ENCODE results near the gene MARCHF9. TPM values are rescaled to one million over a fixed set of nuclear protein-coding genes. Genes with fewer than 3 reads are reported as not detected.
A peak's percentile ranks its signal among the peaks of the same experiment; 100 is the strongest.
"Not testable (repeated sequence)": the region's sequence is repeated elsewhere in the genome, so short reads cannot be mapped to it uniquely, and the experiment has no call there.

MARCHF9 gene
- total RNA-seq, 1 donor from 2014 or later = 4.7 TPM

GRCh38 chr12:57769594-57769993, 14.7 kb downstream of the MARCHF9 start:
- H3K4me3 ChIP-seq (ENCODE audit: low read depth, low read length) = no peak overlapping the region
- TF ChIP-seq CTCF (conservative IDR thresholded peaks at IDR 0.05; ENCODE audit: low read depth, low read length) = no peak
- no peak for DNase-seq (ENCODE audit: low read depth)

- TF ChIP-seq CTCF (conservative IDR thresholded peaks at IDR 0.05; ENCODE audit: low read depth, low read length) = no peak
- H3K4me3 ChIP-seq (ENCODE audit: low read depth, low read length) = peak overlapping the region; percentile 76
- no peak for DNase-seq (ENCODE audit: low read depth)
Measured at GRCh38 chr12:57770734-57771133, 15.8 kb downstream of the MARCHF9 start.

GRCh38 chr12:57771236-57771872, 16.5 kb downstream of the MARCHF9 start:
- TF ChIP-seq CTCF (conservative IDR thresholded peaks at IDR 0.05; ENCODE audit: low read depth, low read length) = no peak
- peak overlapping the region; percentile 76 for H3K4me3 ChIP-seq (ENCODE audit: low read depth, low read length)
- no peak for DNase-seq (ENCODE audit: low read depth)

- TF ChIP-seq CTCF (conservative IDR thresholded peaks at IDR 0.05; ENCODE audit: low read depth, low read length) = no peak
- no peak for DNase-seq (ENCODE audit: low read depth)
Measured at GRCh38 chr12:57771873-57772428, 17.0 kb downstream of the MARCHF9 start, which contains the start of gene METTL1. METTL1 (minus strand) TSS chr12:57772105; CDS start chr12:57772083, 22 bp downstream.

GRCh38 chr12:57772429-57773322, 17.8 kb downstream of the MARCHF9 start, which contains the start of gene EEF1AKMT3:
EEF1AKMT3 (plus strand) TSS chr12:57772614; CDS start chr12:57772725, 111 bp downstream.
- TF ChIP-seq CTCF (conservative IDR thresholded peaks at IDR 0.05; ENCODE audit: low read depth, low read length) = no peak
- peak within 1 kb of the TSS; percentile 76 for H3K4me3 ChIP-seq (ENCODE audit: low read depth, low read length)
- no peak for DNase-seq (ENCODE audit: low read depth)

More at GRCh38 chr12:57771873-57772428, 17.0 kb downstream of the MARCHF9 start, which contains the start of gene METTL1:
- peak within 1 kb of the TSS; percentile 76 for H3K4me3 ChIP-seq (ENCODE audit: low read depth, low read length)

GRCh38 chr12:57774634-57775033, 19.7 kb downstream of the MARCHF9 start:
- not testable (repeated sequence) for DNase-seq (ENCODE audit: low read depth)

GRCh38 chr12:57775044-57775443, 20.1 kb downstream of the MARCHF9 start:
- no peak for DNase-seq (ENCODE audit: low read depth)
- no peak overlapping the region for H3K4me3 ChIP-seq (ENCODE audit: low read depth, low read length)
- no peak for TF ChIP-seq CTCF (conservative IDR thresholded peaks at IDR 0.05; ENCODE audit: low read depth, low read length)

More at GRCh38 chr12:57774634-57775033, 19.7 kb downstream of the MARCHF9 start:
- not testable (repeated sequence) for H3K4me3 ChIP-seq (ENCODE audit: low read depth, low read length)
